A549 (cell line): ENCODE data around the gene ADGRG3.

ENCODE experiments used
- CHD2 ChIP-seq: fragments of 150-350 bp; IDR thresholded peaks from 2 replicates; pipeline ENCODE4 v1.6.1; 2014; ENCODE audit warnings: low read length; ENCODE audit not compliant: partially characterized antibody
- HEYL ChIP-seq: fragments of 250-450 bp; sonication (Bioruptor Pico); IDR thresholded peaks from 2 replicates; pipeline ENCODE4 v1.8.0; 2021; ENCODE audit warnings: mild to moderate bottlenecking, moderate library complexity
- JUN ChIP-seq, 2 experiments: fragments of >200 bp; sonication (Bioruptor Twin); formaldehyde crosslinking; IDR thresholded peaks; 2 replicates in 1 of 2; 3 replicates in 1 of 2; pipeline ENCODE4 v1.6.1; 2016 to 2017
- JUNB ChIP-seq: fragments of >200 bp; sonication (Bioruptor Twin); formaldehyde crosslinking; IDR thresholded peaks from 2 replicates; pipeline ENCODE4 v1.6.1; 2016
- POLR2A ChIP-seq: IDR thresholded peaks from 2 replicates; pipeline ENCODE4 v1.6.1; 2012; ENCODE audit warnings: mild to moderate bottlenecking, low read length
- RAD21 ChIP-seq, 2 experiments: fragments of >200 bp in 1 of 2; sonication (Bioruptor Twin) in 1 of 2; formaldehyde crosslinking in 1 of 2; IDR thresholded peaks in 1 of 2; conservative IDR thresholded peaks in 1 of 2; 2 replicates in 1 of 2; 3 replicates in 1 of 2; pipeline ENCODE4 v1.6.1; 2012 to 2018; ENCODE audit warnings: inconsistent platforms in 1 of 2
- RARB ChIP-seq: fragments of 250-450 bp; sonication (Bioruptor Pico); IDR thresholded peaks from 2 replicates; pipeline ENCODE4 v1.8.0; 2021; ENCODE audit warnings: mild to moderate bottlenecking, moderate library complexity
- SMC3 ChIP-seq: fragments of >200 bp; sonication (Bioruptor Twin); formaldehyde crosslinking; IDR thresholded peaks from 3 replicates; pipeline ENCODE4 v1.6.1; 2018; ENCODE audit warnings: inconsistent platforms
- TFCP2L1 ChIP-seq: fragments of 250-450 bp; sonication (Bioruptor Pico); IDR thresholded peaks from 2 replicates; pipeline ENCODE4 v1.5.0; 2021; ENCODE audit warnings: mild to moderate bottlenecking
- ZFP36 ChIP-seq: fragments of 450-650 bp; IDR thresholded peaks from 2 replicates; pipeline ENCODE4 v1.6.1; 2014; ENCODE audit warnings: borderline replicate concordance; ENCODE audit not compliant: partially characterized antibody
- TF ChIP-seq, protein P1 (sequence below): fragments of >200 bp; sonication (Bioruptor Twin); formaldehyde crosslinking; IDR thresholded peaks from 3 replicates; pipeline ENCODE4 v1.5.1; 2016

DNA sequence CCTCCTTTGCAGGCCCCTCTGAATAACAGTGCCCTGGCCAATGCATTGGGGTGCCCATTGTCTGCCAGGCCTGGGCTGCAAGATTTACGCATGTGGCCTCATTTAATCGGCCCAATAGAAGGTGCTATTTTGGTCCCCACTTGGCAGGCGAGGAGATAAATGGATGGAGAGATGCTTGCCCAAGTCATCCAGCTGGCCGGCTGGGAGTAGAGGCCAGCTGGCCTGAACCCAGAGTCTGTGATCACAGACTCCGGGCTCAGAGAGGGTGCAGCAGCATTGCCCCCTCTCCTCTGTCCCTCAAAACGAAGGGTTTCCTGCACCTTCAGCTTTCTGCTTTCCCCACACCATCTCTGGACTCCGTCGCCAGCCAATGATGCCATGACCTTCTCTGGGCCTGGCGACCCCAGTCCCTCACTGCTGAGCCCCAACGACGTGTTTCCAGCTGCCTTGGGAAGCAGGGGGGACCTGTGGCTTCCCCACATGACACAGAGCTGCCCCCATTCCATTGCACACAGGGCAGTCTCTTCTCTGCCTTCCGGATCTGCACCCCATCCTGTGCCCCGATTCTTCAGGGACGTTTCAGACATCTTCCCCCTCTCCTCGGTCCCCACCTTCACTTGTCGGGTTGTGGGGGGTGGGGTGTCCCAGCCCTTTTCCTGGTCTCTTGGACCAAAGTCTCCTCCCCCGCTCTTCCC lies 43.2 kb upstream of the ADGRG3 start:
- TF ChIP-seq, protein P1, sequence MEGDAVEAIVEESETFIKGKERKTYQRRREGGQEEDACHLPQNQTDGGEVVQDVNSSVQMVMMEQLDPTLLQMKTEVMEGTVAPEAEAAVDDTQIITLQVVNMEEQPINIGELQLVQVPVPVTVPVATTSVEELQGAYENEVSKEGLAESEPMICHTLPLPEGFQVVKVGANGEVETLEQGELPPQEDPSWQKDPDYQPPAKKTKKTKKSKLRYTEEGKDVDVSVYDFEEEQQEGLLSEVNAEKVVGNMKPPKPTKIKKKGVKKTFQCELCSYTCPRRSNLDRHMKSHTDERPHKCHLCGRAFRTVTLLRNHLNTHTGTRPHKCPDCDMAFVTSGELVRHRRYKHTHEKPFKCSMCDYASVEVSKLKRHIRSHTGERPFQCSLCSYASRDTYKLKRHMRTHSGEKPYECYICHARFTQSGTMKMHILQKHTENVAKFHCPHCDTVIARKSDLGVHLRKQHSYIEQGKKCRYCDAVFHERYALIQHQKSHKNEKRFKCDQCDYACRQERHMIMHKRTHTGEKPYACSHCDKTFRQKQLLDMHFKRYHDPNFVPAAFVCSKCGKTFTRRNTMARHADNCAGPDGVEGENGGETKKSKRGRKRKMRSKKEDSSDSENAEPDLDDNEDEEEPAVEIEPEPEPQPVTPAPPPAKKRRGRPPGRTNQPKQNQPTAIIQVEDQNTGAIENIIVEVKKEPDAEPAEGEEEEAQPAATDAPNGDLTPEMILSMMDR: no peak
- TF ChIP-seq TFCP2L1 (CRISPR knock-in tag) (no peak), JUN (IDR thresholded peaks at IDR 0.05) (no peak), RARB (CRISPR knock-in tag) (no peak), RAD21 (conservative IDR thresholded peaks at IDR 0.05 in 1 of 2, IDR thresholded peaks at IDR 0.05 in 1 of 2) (no peak), HEYL (CRISPR knock-in tag) (no peak), CHD2 (no peak), POLR2A (no peak), JUNB (no peak), ZFP36 (no peak), SMC3 (no peak)
